A673 (cell line): ENCODE results near the gene MROH9.

ENCODE experiments used
- EZH2 ChIP-seq: fragments of 200-600 bp; sonication (generic); IDR thresholded peaks from 2 replicates; pipeline ENCODE4 v1.6.1; 2017; ENCODE audit warnings: borderline replicate concordance, low read depth, mild to moderate bottlenecking, mixed read lengths, antibody characterized with exemption, low read length; ENCODE audit not compliant: poor library complexity, severe bottlenecking
- TF ChIP-seq, protein P1 (sequence below): fragments of 300-800, 200-600 bp; sonication (generic); conservative IDR thresholded peaks from 2 replicates; pipeline ENCODE4 v1.5.1; 2017; ENCODE audit warnings: low read depth, mild to moderate bottlenecking, antibody characterized with exemption, low read length, moderate library complexity, mixed read lengths

DNA sequence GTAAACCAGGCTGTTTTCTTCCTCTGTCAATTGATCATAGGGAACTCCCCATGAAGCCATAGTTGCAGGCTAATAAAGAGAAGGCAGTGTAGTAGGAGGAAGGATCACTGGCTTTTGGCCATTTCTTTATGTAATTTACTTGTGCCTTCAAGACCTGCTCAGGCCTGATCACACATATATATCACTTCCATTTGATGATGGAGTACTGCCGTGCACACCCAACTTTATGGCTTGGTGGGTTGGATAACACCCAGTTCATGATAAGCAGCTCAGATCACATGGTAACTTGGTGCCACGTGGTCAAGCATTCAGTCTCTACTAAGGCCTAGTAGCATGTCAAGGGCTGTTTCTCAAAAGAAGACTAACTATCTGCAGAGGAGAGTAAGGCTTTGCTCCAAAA is 4.1 kb downstream of the MROH9 start:
- TF ChIP-seq, protein P1, sequence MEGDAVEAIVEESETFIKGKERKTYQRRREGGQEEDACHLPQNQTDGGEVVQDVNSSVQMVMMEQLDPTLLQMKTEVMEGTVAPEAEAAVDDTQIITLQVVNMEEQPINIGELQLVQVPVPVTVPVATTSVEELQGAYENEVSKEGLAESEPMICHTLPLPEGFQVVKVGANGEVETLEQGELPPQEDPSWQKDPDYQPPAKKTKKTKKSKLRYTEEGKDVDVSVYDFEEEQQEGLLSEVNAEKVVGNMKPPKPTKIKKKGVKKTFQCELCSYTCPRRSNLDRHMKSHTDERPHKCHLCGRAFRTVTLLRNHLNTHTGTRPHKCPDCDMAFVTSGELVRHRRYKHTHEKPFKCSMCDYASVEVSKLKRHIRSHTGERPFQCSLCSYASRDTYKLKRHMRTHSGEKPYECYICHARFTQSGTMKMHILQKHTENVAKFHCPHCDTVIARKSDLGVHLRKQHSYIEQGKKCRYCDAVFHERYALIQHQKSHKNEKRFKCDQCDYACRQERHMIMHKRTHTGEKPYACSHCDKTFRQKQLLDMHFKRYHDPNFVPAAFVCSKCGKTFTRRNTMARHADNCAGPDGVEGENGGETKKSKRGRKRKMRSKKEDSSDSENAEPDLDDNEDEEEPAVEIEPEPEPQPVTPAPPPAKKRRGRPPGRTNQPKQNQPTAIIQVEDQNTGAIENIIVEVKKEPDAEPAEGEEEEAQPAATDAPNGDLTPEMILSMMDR, result no peak
- TF ChIP-seq EZH2, result no peak
